NCI-H128 (cell line): ENCODE results near the gene EEFSEC.

ENCODE experiments used
- DNase-seq: peaks from one replicate; lab custom pipeline; 2025; ENCODE audit not compliant: unreplicated experiment; lab: John Stamatoyannopoulos, UW

The EEFSEC gene

GRCh38 chr3:128364808-128365360, 211.6 kb downstream of the EEFSEC start:
- no peak for DNase-seq

DNA sequence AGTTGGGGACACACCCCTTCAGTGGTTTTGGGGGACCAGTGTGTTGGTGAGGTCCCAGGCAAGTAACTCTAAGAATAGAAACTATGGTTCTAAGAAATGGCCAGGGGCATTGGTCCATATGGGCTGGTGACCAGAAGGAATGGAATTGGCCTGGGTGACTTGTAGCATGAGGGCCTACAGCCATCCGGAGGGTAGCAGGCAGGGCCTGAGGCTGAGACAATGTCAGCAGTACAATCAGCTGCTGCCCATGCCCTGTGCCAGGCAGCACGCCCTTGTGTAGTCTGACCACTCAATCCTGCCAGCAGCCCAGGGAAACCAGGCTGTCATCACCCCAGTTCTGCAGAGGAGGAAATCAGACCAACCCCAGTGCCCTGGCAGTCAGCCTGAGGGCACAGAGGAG, 212.9 kb downstream of the EEFSEC start:
- DNase-seq, result no peak

DNA sequence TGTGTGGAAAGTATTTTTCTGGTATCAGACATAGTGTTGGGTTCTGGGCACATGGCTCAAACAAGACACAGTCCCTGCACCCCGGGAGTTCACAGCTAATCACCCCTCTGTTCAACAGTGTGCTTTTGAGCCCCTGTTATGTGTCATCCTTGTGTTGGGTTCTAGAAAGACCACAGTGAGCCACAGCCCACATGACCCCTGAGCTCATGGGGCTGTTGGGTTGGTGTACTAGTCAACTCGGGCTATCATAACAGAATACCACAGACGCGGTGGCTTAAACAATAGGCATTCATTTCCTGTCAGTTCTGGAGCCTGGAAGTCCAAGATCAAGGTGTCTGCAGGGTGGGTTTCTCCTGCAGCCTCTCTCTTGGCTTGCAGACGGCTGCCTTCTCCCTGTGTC, 213.4 kb downstream of the EEFSEC start:
- no peak for DNase-seq

DNA sequence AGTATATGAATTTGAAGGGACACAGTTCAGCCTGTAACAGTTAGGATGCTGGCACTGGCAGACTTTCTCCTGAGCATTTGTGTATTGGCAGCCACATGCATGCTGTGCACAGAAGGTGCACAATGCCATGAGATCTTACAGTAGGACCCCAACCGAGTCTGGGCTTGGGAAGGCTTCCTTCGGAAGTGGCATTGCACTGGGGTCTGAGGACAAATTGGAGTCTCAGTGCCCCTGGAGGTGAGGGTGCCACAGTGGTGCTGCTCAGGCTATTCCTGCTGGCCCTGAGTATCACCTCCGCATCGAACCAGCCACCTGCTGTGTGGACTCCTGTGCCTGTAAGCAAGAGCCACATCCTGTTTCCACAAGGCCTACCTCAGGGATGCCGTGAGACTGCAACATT, 213.9 kb downstream of the EEFSEC start:
- no peak for DNase-seq

DNA sequence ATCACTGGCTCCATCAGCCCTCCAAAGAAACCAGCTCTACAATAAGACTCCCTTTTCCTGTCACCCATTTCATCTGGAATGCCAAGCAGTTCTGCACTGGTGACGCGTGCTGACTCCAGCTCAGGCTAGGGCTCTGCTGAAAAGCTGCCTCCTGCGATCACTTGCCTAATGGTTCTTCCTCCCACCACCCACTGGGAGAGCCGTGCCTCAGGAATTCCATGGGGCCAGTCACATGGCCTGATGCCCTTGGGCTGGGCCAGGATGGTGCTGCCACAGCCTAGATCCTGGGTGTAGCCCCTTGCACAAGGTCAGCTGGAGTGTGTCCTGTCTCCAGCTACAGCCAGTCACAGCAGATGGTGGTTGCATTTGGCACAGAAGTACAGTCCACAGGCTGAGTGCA, 214.5 kb downstream of the EEFSEC start:
- DNase-seq, result no peak

DNA sequence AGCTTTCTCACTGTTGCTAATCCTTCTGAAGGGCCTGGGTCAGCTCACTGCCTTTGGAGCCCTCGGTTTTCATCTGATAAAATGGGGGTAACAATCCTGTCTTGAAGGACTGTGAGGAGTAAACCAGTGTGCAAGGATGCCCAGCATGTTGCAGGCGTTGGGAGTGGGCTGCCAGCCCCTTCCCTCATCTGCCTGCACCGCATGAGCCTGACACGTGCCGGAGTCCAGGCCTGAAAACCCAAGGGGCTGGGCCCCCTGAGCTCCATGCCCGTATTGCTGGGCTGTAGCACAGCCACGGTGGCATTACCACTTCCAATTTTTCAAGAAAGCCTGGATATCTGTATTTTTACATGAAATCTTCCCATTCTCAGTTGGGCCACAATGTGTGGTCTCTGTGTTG, 215.3 kb downstream of the EEFSEC start:
- no peak for DNase-seq

DNA sequence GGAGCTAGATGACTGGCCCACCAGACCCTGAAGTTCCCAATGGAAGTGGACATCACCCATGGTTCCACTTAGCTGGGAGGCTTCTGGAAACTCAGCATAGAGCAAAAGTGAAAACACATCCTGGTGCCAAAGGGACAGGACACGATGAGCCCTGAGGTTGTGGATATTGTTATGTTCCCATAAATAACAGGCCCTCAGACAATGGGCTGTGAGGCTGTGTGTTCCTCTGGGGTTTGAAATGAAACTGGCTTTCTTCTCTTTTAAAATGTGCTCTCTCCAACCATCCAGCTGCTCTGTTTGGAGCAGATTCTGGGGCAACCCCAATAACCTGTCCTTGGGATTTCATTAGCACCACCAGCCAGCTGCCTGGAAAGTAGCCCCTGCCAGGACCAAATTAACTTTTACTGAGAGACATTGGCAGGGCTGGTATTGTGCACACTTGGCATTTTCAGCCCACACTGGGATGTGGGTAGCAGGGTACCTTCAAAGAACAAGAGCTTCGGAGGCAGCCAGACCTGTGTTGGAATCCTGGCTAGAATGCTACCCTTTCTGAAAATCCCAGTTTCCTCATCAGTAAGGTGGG, 215.9 kb downstream of the EEFSEC start:
- DNase-seq, result no peak

- no peak for DNase-seq
These were observed 216.8 kb downstream of the EEFSEC start for GRCh38 chr3:128369881-128370642.

GRCh38 chr3:128372281-128372680, 219.0 kb downstream of the EEFSEC start:
- no peak for DNase-seq

- no peak for DNase-seq
These were observed 219.6 kb downstream of the EEFSEC start for GRCh38 chr3:128372707-128373533.

DNA sequence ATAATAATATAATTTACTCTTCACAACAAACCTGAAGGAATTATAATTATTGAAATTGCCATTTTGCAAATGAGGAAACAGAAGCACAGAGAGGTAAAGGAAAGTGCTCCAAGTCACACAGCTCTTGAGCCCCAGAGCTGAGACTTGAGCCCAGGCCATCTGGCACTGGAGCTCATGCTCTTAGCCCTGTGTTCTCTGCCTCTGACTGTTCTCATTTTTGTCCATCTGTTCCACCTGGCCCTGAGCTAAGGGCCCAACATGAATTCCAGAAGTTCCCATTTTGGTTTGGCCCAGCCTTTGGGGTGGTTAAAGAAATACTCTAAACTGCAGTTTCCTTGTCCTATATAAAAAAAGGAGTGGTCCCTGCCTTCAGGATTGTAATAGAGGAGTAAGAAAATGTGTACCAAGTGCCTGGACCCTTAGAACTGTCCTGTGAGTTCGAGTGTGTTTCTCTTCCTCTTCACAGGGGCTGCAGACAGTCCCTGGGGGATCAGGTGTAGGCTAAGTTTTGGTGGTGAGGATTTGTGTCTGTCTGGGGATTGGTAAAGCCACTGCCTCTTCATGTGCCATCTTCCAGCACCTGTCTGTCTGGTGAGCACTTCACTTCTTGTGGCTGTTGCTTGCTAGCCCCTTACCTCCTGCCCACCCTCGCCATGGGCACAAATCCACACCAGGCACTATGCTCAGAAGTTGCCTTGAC, 221.6 kb downstream of the EEFSEC start:
- DNase-seq, result no peak

DNA sequence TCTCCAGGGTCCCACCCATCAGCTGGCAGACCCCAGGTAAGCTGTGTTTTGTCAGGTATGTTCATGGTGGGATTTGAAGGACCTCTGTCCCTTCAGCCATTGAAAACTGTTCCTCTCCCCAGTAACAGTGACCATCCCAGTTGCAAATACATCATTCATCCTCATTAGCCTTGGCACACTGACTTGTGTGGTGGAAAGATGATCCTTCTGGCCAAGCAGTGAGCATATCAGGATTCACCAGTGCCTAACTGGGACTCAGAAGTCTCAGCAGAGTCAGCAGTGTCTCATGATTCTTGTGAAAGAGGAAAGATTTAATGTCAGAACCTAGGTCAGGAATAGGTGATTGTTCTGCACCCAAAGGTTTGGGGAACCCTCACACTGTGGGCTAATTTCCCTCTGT, 223.2 kb downstream of the EEFSEC start:
- DNase-seq, result no peak

- no peak for DNase-seq
These were observed 225.5 kb downstream of the EEFSEC start for GRCh38 chr3:128378631-128379347.

- DNase-seq, result no peak
These were observed 226.3 kb downstream of the EEFSEC start for GRCh38 chr3:128379367-128380160.

- DNase-seq, result no peak
These were observed 227.0 kb downstream of the EEFSEC start for GRCh38 chr3:128380295-128380694.

DNA sequence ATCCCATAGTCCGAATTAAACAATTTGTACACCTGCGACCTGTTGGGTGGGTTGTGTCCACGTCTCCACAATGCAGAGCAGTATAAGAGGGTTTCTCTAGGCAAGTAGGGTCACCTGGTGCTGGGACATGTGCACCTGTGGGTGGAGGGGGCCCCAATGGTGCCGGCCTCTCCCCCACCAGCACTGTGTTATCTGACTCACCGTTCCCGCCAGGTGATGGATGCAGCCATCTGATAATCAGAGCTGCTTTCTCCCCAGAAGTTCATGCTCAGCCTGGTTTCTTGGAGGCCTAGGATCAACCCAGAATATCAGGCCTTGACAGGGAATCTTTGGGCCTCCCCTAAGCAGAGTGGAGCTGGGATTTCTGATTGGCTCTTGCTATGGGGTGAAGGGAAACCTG, 227.4 kb downstream of the EEFSEC start:
- DNase-seq, result no peak

GRCh38 chr3:128381609-128382008, 228.3 kb downstream of the EEFSEC start:
- DNase-seq, result no peak

GRCh38 chr3:128382221-128382807, 229.0 kb downstream of the EEFSEC start:
- no peak for DNase-seq
